ENCODE data around the gene ZSCAN30.
A peak's percentile ranks its signal among the peaks of the same experiment; 100 is the strongest.

ZSCAN30 gene

GRCh38 chr18:35278969-35279368, 11.1 kb downstream of the ZSCAN30 start:
- DNase-seq (ENCODE audit: low spot score), result no peak

GRCh38 chr18:35278085-35278484, 11.9 kb downstream of the ZSCAN30 start:
- no peak for DNase-seq (ENCODE audit: low spot score)

GRCh38 chr18:35277633-35278032, 12.4 kb downstream of the ZSCAN30 start:
- DNase-seq (ENCODE audit: low spot score), result peak; percentile 42

GRCh38 chr18:35276267-35276666, 13.8 kb downstream of the ZSCAN30 start:
- DNase-seq (ENCODE audit: low spot score), result no peak

- no peak for DNase-seq (ENCODE audit: low spot score)
These were observed 18.4 kb downstream of the ZSCAN30 start for GRCh38 chr18:35271656-35272055.

- DNase-seq (ENCODE audit: low spot score), result no peak
These were observed 21.2 kb downstream of the ZSCAN30 start for GRCh38 chr18:35268821-35269220.

- DNase-seq (ENCODE audit: low spot score), result no peak
These were observed 22.2 kb downstream of the ZSCAN30 start for GRCh38 chr18:35267809-35268208.

- DNase-seq (ENCODE audit: low spot score), result no peak
These were observed 22.8 kb downstream of the ZSCAN30 start for GRCh38 chr18:35267161-35267651.

GRCh38 chr18:35264409-35264808, 25.6 kb downstream of the ZSCAN30 start:
- DNase-seq (ENCODE audit: low spot score), result no peak

- DNase-seq (ENCODE audit: low spot score), result no peak
These were observed 33.1 kb downstream of the ZSCAN30 start for GRCh38 chr18:35256947-35257346.

GRCh38 chr18:35253655-35254287, 36.3 kb downstream of the ZSCAN30 start:
- DNase-seq (ENCODE audit: low spot score), result no peak

- DNase-seq (ENCODE audit: low spot score), result no peak
These were observed 37.6 kb downstream of the ZSCAN30 start for GRCh38 chr18:35252466-35252865.

GRCh38 chr18:35248429-35248828, 41.6 kb downstream of the ZSCAN30 start:
- DNase-seq (ENCODE audit: low spot score), result no peak

- no peak for DNase-seq (ENCODE audit: low spot score)
These were observed 42.4 kb downstream of the ZSCAN30 start for GRCh38 chr18:35247412-35248249.

- no peak for DNase-seq (ENCODE audit: low spot score)
These were observed 43.2 kb downstream of the ZSCAN30 start for GRCh38 chr18:35246831-35247230.

GRCh38 chr18:35245719-35246317, 44.2 kb downstream of the ZSCAN30 start:
- no peak for DNase-seq (ENCODE audit: low spot score)

- DNase-seq (ENCODE audit: low spot score), result no peak
These were observed 45.4 kb downstream of the ZSCAN30 start for GRCh38 chr18:35244671-35245070.

- DNase-seq (ENCODE audit: low spot score), result no peak
These were observed 47.6 kb downstream of the ZSCAN30 start for GRCh38 chr18:35242426-35242825.

GRCh38 chr18:35241448-35241804, 48.6 kb downstream of the ZSCAN30 start:
- DNase-seq (ENCODE audit: low spot score), result peak; percentile 19

- peak; percentile 94 for DNase-seq (ENCODE audit: low spot score)
These were observed 49.2 kb downstream of the ZSCAN30 start, which contains the start of gene ZNF397 for GRCh38 chr18:35240664-35241447. Gene ZNF397, plus strand, starts transcription at chr18:35241034. Its CDS starts 1,437 bp downstream, at chr18:35242471.

GRCh38 chr18:35239314-35239713, 50.7 kb downstream of the ZSCAN30 start:
- no peak for DNase-seq (ENCODE audit: low spot score)
